Kidney epithelial cell (primary cell): ENCODE data around the gene NDUFA3. TPM values are rescaled to one million over a fixed set of nuclear protein-coding genes. Genes with fewer than 3 reads are reported as not detected.
A peak's percentile ranks its signal among the peaks of the same experiment; 100 is the strongest.
"Not testable (repeated sequence)": the region's sequence is repeated elsewhere in the genome, so short reads cannot be mapped to it uniquely, and the experiment has no call there.

Experiments
- DNase-seq: peaks from one replicate; pipeline ENCODE4 v3.0.0-alpha.2; 2010; ENCODE audit warnings: low read depth
- H3K27me3 ChIP-seq: 2 replicates; pipeline ENCODE4 v1.6.0; 2011; ENCODE audit warnings: low read length; ENCODE audit not compliant: control insufficient read depth, insufficient read depth
- H3K36me3 ChIP-seq: 2 replicates; pipeline ENCODE4 v1.5.1; 2011; ENCODE audit warnings: low read length; ENCODE audit not compliant: control insufficient read depth, insufficient read depth
- H3K4me3 ChIP-seq: 2 replicates; pipeline ENCODE4 v1.5.1; 2011; ENCODE audit warnings: low read depth, mild to moderate bottlenecking, control low read depth, low read length
- CTCF ChIP-seq: IDR thresholded peaks from 2 replicates; pipeline ENCODE4 v1.5.1; 2011; ENCODE audit warnings: mild to moderate bottlenecking, moderate library complexity, low read length, control low read depth, inconsistent platforms; ENCODE audit not compliant: insufficient read depth, poor library complexity, severe bottlenecking
- total RNA-seq: library from RNA; depleted of rRNA; stranded (reverse); fragments of >200 nt; gene quantifications from 2 replicates; pipeline ENCODE4 v1.2.3, GENCODE V29; 2015

Gene NDUFA3
- total RNA-seq, 1 donor from 2014 or later = 39.4 TPM

GRCh38 chr19:54077334-54077733, 25.3 kb upstream of the NDUFA3 start:
- no peaks in the 10 kb centered on the region for H3K36me3 ChIP-seq
- no peak overlapping the region for H3K4me3 ChIP-seq
- H3K27me3 ChIP-seq = no peaks in the 10 kb centered on the region
- no peak for DNase-seq
- no peak for TF ChIP-seq CTCF

- H3K27me3 ChIP-seq = no peaks in the 10 kb centered on the region
- H3K36me3 ChIP-seq = no peaks in the 10 kb centered on the region
- no peak for TF ChIP-seq CTCF
- DNase-seq = no peak
- H3K4me3 ChIP-seq = no peak within 1 kb of the TSS
Measured at GRCh38 chr19:54081032-54081431, 21.6 kb upstream of the NDUFA3 start, which contains the start of gene TARM1. Gene TARM1, minus strand, starts transcription at chr19:54081365. Its CDS starts 25 bp downstream, at chr19:54081340.

- Histone ChIP-seq H3K4me3 (no peak overlapping the region), H3K27me3 (no peaks in the 10 kb centered on the region), H3K36me3 (no peaks in the 10 kb centered on the region)
- no peak for TF ChIP-seq CTCF
- no peak for DNase-seq
Measured at GRCh38 chr19:54084410-54084809, 18.2 kb upstream of the NDUFA3 start.

- no peak for TF ChIP-seq CTCF
- DNase-seq = no peak
- H3K27me3 ChIP-seq = peaks cover 7% of the 10 kb centered on the region
- H3K36me3 ChIP-seq = no peaks in the 10 kb centered on the region
- no peak overlapping the region for H3K4me3 ChIP-seq
Measured at GRCh38 chr19:54094426-54095000, 8.1 kb upstream of the NDUFA3 start.

GRCh38 chr19:54095136-54095858, 7.4 kb upstream of the NDUFA3 start:
- DNase-seq = no peak
- peaks cover 7% of the 10 kb centered on the region for H3K27me3 ChIP-seq
- peak overlapping the region; percentile 27 for H3K4me3 ChIP-seq
- no peak for TF ChIP-seq CTCF
- H3K36me3 ChIP-seq = no peaks in the 10 kb centered on the region

- not testable (repeated sequence) for H3K36me3 ChIP-seq, DNase-seq, H3K27me3 ChIP-seq
- peak overlapping the region; percentile 27 for H3K4me3 ChIP-seq
Measured at GRCh38 chr19:54095859-54096616, 6.6 kb upstream of the NDUFA3 start.
